Bronchial epithelial cell (primary cell): ENCODE results near the gene CELF2. TPM values are rescaled to one million over a fixed set of nuclear protein-coding genes. Genes with fewer than 3 reads are reported as not detected.
"Not testable (repeated sequence)": the region's sequence is repeated elsewhere in the genome, so short reads cannot be mapped to it uniquely, and the experiment has no call there.

Experiments used
- DNase-seq: peaks from one replicate; pipeline ENCODE4 v3.0.0-alpha.2; 2010; ENCODE audit warnings: low read depth
- FAIRE-seq: peaks from 2 replicates; lab custom pipeline; 2011; peaks lifted over from hg19 to GRCh38; lab: Jason Lieb, UNC
- H3K27me3 ChIP-seq: 2 replicates; pipeline ENCODE4 v1.5.1; 2011; ENCODE audit warnings: low read length; ENCODE audit not compliant: control insufficient read depth, insufficient read depth
- H3K36me3 ChIP-seq: 2 replicates; pipeline ENCODE4 v1.5.1; 2011; ENCODE audit warnings: low read length; ENCODE audit not compliant: control insufficient read depth, insufficient read depth
- H3K4me3 ChIP-seq: 2 replicates; pipeline ENCODE4 v1.5.1; 2011; ENCODE audit warnings: mild to moderate bottlenecking, low read depth, low read length, control low read depth
- CTCF ChIP-seq: IDR thresholded peaks from 2 replicates; pipeline ENCODE4 v1.5.1; 2011; ENCODE audit warnings: mild to moderate bottlenecking, moderate library complexity, low read length, control low read depth, inconsistent platforms; ENCODE audit not compliant: insufficient read depth, severe bottlenecking
- total RNA-seq: library from RNA; depleted of rRNA; stranded (reverse); fragments of >200 nt; gene quantifications from 2 replicates; pipeline ENCODE4 v1.2.1, GENCODE V29; 2014

The CELF2 gene
- total RNA-seq, 1 donor from 2014 or later = 2.1 TPM

DNA sequence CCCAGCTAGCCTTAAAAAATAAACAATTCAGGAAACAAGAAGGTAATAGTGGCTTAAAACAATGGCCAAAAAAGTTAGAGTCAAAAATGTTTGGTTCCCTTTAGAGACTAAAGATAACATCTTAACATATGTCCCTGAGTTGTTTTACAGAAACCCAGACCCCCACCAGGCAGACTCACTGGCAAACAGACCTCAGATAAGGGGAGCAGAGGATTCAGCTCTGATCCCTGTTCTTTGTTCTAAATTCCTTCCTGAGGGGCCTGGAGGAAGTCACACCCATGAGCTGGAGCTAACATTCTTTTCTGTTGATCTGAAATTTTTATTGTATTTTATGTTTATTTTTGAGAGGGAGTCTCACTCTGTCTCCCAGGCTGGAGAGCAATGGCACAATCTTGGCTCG lies 346.6 kb downstream of the CELF2 start:
- TF ChIP-seq CTCF = no peak
- Histone ChIP-seq H3K27me3 (no peaks in the 10 kb centered on the region), H3K36me3 (no peaks in the 10 kb centered on the region), H3K4me3 (no peak overlapping the region)
- DNase-seq = no peak
- no peak for FAIRE-seq

DNA sequence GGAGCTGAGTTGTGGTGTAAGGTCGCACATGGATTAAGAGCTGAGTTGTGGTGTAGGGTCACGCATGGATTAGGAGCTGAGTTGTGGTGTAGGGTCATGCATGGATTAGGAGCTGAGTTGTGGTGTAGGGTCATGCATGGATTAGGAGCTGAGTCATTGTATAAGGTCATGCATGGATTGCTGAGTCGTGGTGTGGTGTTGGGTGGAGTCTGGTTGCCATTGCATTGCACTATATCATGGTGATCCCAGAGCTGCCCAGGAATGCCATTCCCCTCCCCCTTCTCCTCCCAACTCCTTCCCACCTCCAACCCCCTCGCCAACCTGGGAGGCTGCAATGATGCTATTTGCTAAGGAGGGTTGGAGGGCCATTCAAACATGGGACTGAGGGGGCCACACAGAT lies 349.2 kb downstream of the CELF2 start:
- not testable (repeated sequence) for DNase-seq, FAIRE-seq, H3K4me3 ChIP-seq, H3K27me3 ChIP-seq, H3K36me3 ChIP-seq

GRCh38 chr10:11367505-11367904 lies 349.8 kb downstream of the CELF2 start:
- FAIRE-seq (no peak), DNase-seq (no peak)
- H3K36me3 ChIP-seq = no peaks in the 10 kb centered on the region
- no peak for TF ChIP-seq CTCF
- no peaks in the 10 kb centered on the region for H3K27me3 ChIP-seq
- no peak overlapping the region for H3K4me3 ChIP-seq

GRCh38 chr10:11373717-11374171 lies 356.1 kb downstream of the CELF2 start:
- no peak for TF ChIP-seq CTCF
- Histone ChIP-seq H3K27me3 (no peaks in the 10 kb centered on the region), H3K4me3 (no peak overlapping the region), H3K36me3 (no peaks in the 10 kb centered on the region)
- FAIRE-seq (no peak), DNase-seq (no peak)

DNA sequence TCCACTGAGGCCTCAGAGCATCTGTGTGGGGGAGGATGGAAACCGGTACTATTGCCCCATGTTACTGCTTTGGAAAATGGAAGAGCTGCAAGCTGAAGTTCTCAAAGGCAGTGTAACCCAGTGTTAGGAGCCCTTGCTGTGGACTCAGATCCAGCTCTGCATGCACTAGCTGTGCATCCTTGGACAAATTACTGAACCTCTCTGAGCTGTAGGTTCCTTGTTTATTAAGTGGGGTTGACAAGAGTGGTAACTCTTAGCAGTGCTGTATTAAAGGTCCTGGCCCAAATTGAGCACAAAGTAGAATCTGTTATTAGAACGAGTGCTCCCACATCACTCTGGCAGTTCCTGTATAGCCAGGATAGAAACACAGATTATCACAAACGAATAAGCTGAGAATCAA lies 359.6 kb downstream of the CELF2 start:
- no peaks in the 10 kb centered on the region for H3K36me3 ChIP-seq
- H3K27me3 ChIP-seq = no peaks in the 10 kb centered on the region
- H3K4me3 ChIP-seq = no peak overlapping the region
- no peak for DNase-seq
- FAIRE-seq = no peak
- TF ChIP-seq CTCF = no peak

- no peak for TF ChIP-seq CTCF
- Histone ChIP-seq H3K4me3 (no peak overlapping the region), H3K36me3 (no peaks in the 10 kb centered on the region), H3K27me3 (no peaks in the 10 kb centered on the region)
- no peak for DNase-seq
- FAIRE-seq = no peak
Observed at GRCh38 chr10:11378835-11379234, 361.2 kb downstream of the CELF2 start.
